OCI-LY1 (cell line): ENCODE measurements around the gene PGF.

Experiments
- H2AFZ ChIP-seq: fragments of 200-600 bp; sonication (generic), shearing (Covaris generic); 2 replicates; pipeline ENCODE4 v1.6.0; 2014; ENCODE audit warnings: antibody characterized with exemption, mild to moderate bottlenecking, low read length
- H3F3A ChIP-seq: fragments of 200-600 bp; sonication (generic), shearing (Covaris generic); 2 replicates; pipeline ENCODE4 v1.6.0; 2014; ENCODE audit warnings: mild to moderate bottlenecking, antibody characterized with exemption, low read length, moderate library complexity; ENCODE audit not compliant: insufficient read depth
- H3K27ac ChIP-seq: fragments of 200-600 bp; sonication (generic); 2 replicates; pipeline ENCODE4 v1.5.1; 2014; ENCODE audit warnings: low read length, mixed run types, mild to moderate bottlenecking, low read depth; ENCODE audit not compliant: poor library complexity, severe bottlenecking
- H3K27me3 ChIP-seq: fragments of 200-600 bp; sonication (generic); 2 replicates; pipeline ENCODE4 v1.6.0; 2014; ENCODE audit warnings: antibody characterized with exemption, mild to moderate bottlenecking, low read length, moderate library complexity; ENCODE audit not compliant: insufficient read depth
- H3K36me3 ChIP-seq: fragments of 200-600 bp; sonication (generic); 2 replicates; pipeline ENCODE4 v1.6.1; 2014; ENCODE audit warnings: mild to moderate bottlenecking, antibody characterized with exemption, low read length, moderate library complexity, mixed read lengths; ENCODE audit not compliant: insufficient read depth
- H3K4me1 ChIP-seq: fragments of 200-600 bp; sonication (generic); 2 replicates; pipeline ENCODE4 v1.5.1; 2014; ENCODE audit warnings: mild to moderate bottlenecking, low read length, moderate library complexity; ENCODE audit not compliant: insufficient read depth, severe bottlenecking
- H3K4me2 ChIP-seq: fragments of 200-600 bp; sonication (generic), shearing (Covaris generic); 2 replicates; pipeline ENCODE4 v1.6.1; 2014; ENCODE audit warnings: low read length
- H3K4me3 ChIP-seq: fragments of 200-600 bp; sonication (generic); 2 replicates; pipeline ENCODE4 v1.5.1; 2014; ENCODE audit warnings: low read length, low read depth, mild to moderate bottlenecking, mixed read lengths; ENCODE audit not compliant: poor library complexity, severe bottlenecking
- H3K79me2 ChIP-seq: fragments of 200-600 bp; shearing (Covaris generic); 2 replicates; pipeline ENCODE4 v1.6.1; 2016; ENCODE audit warnings: mixed run types, low read length, mixed read lengths; ENCODE audit not compliant: insufficient read depth
- H3K9ac ChIP-seq: fragments of 200-600 bp; sonication (generic), shearing (Covaris generic); 2 replicates; pipeline ENCODE4 v1.6.1; 2014; ENCODE audit warnings: mild to moderate bottlenecking, low read length, mixed read lengths
- H3K9me2 ChIP-seq: fragments of 200-600 bp; sonication (generic), shearing (Covaris generic); 2 replicates; pipeline ENCODE4 v1.6.1; 2014; ENCODE audit warnings: low read depth, mild to moderate bottlenecking, low read length, mixed read lengths
- H3K9me3 ChIP-seq: fragments of 200-600 bp; shearing (Covaris generic); 2 replicates; pipeline ENCODE4 v1.6.1; 2014; ENCODE audit warnings: low read length, mixed read lengths
- H4K20me1 ChIP-seq: fragments of 200-600 bp; sonication (generic), shearing (Covaris generic); 2 replicates; pipeline ENCODE4 v1.6.0; 2016; ENCODE audit warnings: mild to moderate bottlenecking, low read length; ENCODE audit not compliant: insufficient read depth
- EZH2 ChIP-seq: fragments of 200-600 bp; sonication (generic), shearing (Covaris generic); IDR thresholded peaks from 2 replicates; pipeline ENCODE4 v1.8.0; 2017; ENCODE audit warnings: borderline replicate concordance, mixed run types, mild to moderate bottlenecking, antibody characterized with exemption, low read length, moderate library complexity, mixed read lengths
- TF ChIP-seq, protein P1 (sequence below): fragments of 200-600 bp; sonication (generic), shearing (Covaris generic); IDR thresholded peaks from 2 replicates; pipeline ENCODE4 v1.5.1; 2017; ENCODE audit warnings: mild to moderate bottlenecking, antibody characterized with exemption, low read length, moderate library complexity, mixed read lengths

The PGF gene

DNA sequence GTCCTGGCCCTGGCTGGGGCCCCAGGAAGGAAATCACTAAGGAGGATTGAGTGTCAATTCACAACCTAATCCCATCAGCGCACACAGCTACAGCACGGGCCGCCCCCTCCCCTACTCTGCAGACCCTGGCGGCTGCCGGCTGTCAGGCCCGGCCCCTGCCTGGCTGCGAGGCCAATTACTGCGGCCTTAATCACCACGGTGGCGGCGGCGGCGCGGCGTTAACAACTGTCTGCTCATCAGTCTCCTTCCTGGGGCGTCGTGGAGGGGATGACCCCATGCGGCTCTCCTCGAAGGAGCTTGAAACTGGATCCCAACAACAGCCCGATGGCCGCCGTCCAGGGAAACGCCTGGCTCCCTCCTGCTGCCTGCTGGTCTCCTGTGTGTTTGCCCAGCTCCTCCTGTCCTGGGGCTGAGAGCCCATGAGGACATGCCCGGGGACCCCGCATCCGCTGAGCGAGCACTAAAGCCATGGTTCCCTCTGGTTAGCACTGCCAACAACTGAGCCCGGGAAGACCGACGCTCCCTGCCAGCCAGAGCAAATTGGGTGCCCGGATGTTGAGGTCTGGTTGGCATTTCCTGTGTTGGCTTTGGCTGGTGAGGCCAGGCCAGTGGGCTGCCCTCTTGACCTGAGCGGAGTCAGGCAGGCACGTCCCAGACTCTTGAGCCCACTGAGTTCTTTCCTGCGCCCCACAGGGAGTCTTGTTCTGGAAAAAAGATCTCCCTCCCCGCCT, 25.5 kb upstream of the PGF start:
- no peaks in the 10 kb centered on the region for H3K9me2 ChIP-seq
- TF ChIP-seq EZH2: no peak
- TF ChIP-seq, protein P1, sequence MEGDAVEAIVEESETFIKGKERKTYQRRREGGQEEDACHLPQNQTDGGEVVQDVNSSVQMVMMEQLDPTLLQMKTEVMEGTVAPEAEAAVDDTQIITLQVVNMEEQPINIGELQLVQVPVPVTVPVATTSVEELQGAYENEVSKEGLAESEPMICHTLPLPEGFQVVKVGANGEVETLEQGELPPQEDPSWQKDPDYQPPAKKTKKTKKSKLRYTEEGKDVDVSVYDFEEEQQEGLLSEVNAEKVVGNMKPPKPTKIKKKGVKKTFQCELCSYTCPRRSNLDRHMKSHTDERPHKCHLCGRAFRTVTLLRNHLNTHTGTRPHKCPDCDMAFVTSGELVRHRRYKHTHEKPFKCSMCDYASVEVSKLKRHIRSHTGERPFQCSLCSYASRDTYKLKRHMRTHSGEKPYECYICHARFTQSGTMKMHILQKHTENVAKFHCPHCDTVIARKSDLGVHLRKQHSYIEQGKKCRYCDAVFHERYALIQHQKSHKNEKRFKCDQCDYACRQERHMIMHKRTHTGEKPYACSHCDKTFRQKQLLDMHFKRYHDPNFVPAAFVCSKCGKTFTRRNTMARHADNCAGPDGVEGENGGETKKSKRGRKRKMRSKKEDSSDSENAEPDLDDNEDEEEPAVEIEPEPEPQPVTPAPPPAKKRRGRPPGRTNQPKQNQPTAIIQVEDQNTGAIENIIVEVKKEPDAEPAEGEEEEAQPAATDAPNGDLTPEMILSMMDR: no peak
- no peak overlapping the region for H3K9ac ChIP-seq
- H3K4me3 ChIP-seq: no peak overlapping the region
- no peak overlapping the region for H3K27ac ChIP-seq
- H3K4me2 ChIP-seq: no peak overlapping the region
- no peaks in the 10 kb centered on the region for H3K4me1 ChIP-seq
- H3K27me3 ChIP-seq: peaks cover 6% of the 10 kb centered on the region; the same call in 1 of the 2 replicates
- no peaks in the 10 kb centered on the region for H4K20me1 ChIP-seq
- H2AFZ ChIP-seq: no peak overlapping the region
- no peaks in the 10 kb centered on the region for H3K79me2 ChIP-seq
- H3K36me3 ChIP-seq: no peaks in the 10 kb centered on the region
- no peaks in the 10 kb centered on the region for H3F3A ChIP-seq
- no peaks in the 10 kb centered on the region for H3K9me3 ChIP-seq

DNA sequence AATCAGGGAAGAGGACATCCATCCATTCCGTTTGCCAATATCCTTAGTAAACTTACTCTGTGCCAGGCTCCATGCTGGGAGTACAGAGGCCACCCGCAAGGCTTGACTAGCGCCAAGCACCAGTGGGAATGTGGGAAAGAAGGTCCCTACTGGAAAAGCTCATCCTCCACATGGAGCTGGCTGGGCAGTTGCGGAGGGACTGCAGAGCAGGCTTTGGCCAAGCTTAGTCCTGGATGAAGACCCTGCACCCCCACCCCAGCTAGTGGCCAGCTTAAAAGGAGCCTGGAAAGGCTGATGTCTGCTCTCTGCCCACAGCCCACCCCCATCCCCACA, 25.0 kb upstream of the PGF start:
- no peaks in the 10 kb centered on the region for H3K9me2 ChIP-seq
- H3F3A ChIP-seq: no peaks in the 10 kb centered on the region
- peaks cover 6% of the 10 kb centered on the region; the same call in 1 of the 2 replicates for H3K27me3 ChIP-seq
- no peak overlapping the region for H3K4me2 ChIP-seq
- no peaks in the 10 kb centered on the region for H3K4me1 ChIP-seq
- H3K4me3 ChIP-seq: no peak overlapping the region
- H3K9me3 ChIP-seq: no peaks in the 10 kb centered on the region
- H3K9ac ChIP-seq: no peak overlapping the region
- no peaks in the 10 kb centered on the region for H3K79me2 ChIP-seq
- H3K36me3 ChIP-seq: no peaks in the 10 kb centered on the region
- TF ChIP-seq, protein P1: no peak
- no peak for TF ChIP-seq EZH2
- H2AFZ ChIP-seq: no peak overlapping the region
- H3K27ac ChIP-seq: no peak overlapping the region
- H4K20me1 ChIP-seq: no peaks in the 10 kb centered on the region

DNA sequence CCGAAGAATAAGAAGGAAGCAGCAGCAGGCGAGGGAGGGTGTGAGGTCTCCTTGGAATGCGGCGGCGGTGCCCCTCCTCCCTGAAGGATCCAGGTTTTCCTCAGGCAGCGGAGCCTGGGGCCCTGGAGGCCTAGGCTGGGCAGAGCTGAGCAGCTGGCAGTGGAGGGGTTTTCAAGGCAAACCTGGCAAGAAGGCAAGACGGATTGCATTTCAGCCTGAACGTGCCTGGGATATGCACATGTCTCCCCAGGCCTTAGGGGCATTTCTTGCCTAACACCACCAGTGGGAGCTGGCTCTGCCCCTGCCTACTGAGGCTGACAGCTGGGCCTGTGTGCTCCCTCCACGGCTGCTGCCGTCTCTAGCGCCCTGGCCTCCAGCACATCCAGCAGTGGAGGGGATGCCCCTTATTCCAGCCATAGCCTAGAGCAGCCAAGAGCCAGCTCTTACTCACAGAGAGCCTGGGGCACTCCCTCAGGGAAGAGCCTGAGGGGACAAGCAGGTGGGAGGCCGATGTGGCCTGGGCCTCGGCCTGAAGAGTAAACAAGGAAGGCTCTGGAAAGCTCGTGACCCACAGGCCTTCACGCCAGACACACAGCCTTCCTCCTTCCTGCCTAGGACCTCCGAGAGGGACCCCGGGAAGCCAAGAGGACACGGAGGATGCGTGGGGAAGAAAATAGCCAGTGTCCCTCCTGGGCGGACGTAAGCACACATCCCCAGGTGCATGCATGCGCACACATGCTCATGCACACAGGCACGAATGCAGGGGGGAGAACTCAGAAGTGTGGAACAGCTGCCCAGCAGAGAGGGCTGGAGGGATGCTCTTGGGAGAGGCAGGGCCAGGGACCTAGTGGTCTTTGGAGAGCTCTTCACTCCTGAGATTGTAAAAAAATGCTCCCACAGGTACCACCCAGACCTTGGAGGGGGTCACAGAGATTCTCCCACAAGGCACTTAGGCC, 24.3 kb upstream of the PGF start:
- H3K9me3 ChIP-seq: no peaks in the 10 kb centered on the region
- no peaks in the 10 kb centered on the region for H3F3A ChIP-seq
- no peaks in the 10 kb centered on the region for H3K36me3 ChIP-seq
- H3K27ac ChIP-seq: no peak overlapping the region
- H4K20me1 ChIP-seq: no peaks in the 10 kb centered on the region
- H3K4me1 ChIP-seq: no peaks in the 10 kb centered on the region
- no peak overlapping the region for H3K4me3 ChIP-seq
- H3K4me2 ChIP-seq: no peak overlapping the region
- no peak overlapping the region for H2AFZ ChIP-seq
- H3K9me2 ChIP-seq: no peaks in the 10 kb centered on the region
- no peak overlapping the region for H3K9ac ChIP-seq
- H3K79me2 ChIP-seq: no peaks in the 10 kb centered on the region
- peaks cover 6% of the 10 kb centered on the region; the same call in 1 of the 2 replicates for H3K27me3 ChIP-seq
- TF ChIP-seq EZH2: no peak
- TF ChIP-seq, protein P1: no peak
